Colonic mucosa (tissue), 4 donors: ENCODE data around the gene RACK1. TPM values are rescaled to one million over a fixed set of nuclear protein-coding genes. Genes with fewer than 3 reads are reported as not detected.

Experiments
- DNase-seq: peaks from one replicate; pipeline ENCODE4 v3.0.0-alpha.2; 2020
- H3K27ac ChIP-seq: fragments of 200-600 bp; one replicate; pipeline ENCODE4 v1.8.0; 2021
- H3K27me3 ChIP-seq: fragments of 200-600 bp; one replicate; pipeline ENCODE4 v1.8.0; 2021
- H3K36me3 ChIP-seq: fragments of 200-600 bp; one replicate; pipeline ENCODE4 v1.8.0; 2021
- H3K4me1 ChIP-seq: fragments of 200-600 bp; one replicate; pipeline ENCODE4 v1.8.0; 2021; ENCODE audit warnings: mild to moderate bottlenecking
- H3K4me3 ChIP-seq: fragments of 200-600 bp; one replicate; pipeline ENCODE4 v1.8.0; 2021
- H3K9ac ChIP-seq, 2 donors: one replicate each; pipeline ENCODE4 v1.7.0; 2013; ENCODE audit warnings: control low read depth in 2 of 2, low read depth in 2 of 2, low read length in 2 of 2
- H3K9me3 ChIP-seq: fragments of 200-600 bp; one replicate; pipeline ENCODE4 v1.8.0; 2021
- intact Hi-C: fragments of 100-400 bp; cut with DNase I; formaldehyde crosslinking; loops from one replicate; pipeline ENCODE4 v1.14.1; 2022
- total RNA-seq, 2 donors: library from RNA; stranded (reverse); fragmentation: NEBNext Ultra II Directional in 1 of 2; extraction: Animal tissue kit (Norgen Biotek cat#: 25700) in 1 of 2; gene quantifications; one replicate each; pipeline ENCODE4 v1.2.1, GENCODE V29; 2021
- TF ChIP-seq, protein P1 (sequence below): fragments of 200-600 bp; IDR thresholded peaks from one replicate; pipeline ENCODE4 v1.8.0; 2022; ENCODE audit warnings: antibody characterized with exemption, mild to moderate bottlenecking
- donor health status: healthy.
- donor health status: DM: no; HTN: no; CAD: no.
- donor health status: DM: no; HTN: no; CAD: no.

The RACK1 gene
- total RNA-seq, 2 donors from 2014 or later: 1,252 to 1,403 TPM

DNA sequence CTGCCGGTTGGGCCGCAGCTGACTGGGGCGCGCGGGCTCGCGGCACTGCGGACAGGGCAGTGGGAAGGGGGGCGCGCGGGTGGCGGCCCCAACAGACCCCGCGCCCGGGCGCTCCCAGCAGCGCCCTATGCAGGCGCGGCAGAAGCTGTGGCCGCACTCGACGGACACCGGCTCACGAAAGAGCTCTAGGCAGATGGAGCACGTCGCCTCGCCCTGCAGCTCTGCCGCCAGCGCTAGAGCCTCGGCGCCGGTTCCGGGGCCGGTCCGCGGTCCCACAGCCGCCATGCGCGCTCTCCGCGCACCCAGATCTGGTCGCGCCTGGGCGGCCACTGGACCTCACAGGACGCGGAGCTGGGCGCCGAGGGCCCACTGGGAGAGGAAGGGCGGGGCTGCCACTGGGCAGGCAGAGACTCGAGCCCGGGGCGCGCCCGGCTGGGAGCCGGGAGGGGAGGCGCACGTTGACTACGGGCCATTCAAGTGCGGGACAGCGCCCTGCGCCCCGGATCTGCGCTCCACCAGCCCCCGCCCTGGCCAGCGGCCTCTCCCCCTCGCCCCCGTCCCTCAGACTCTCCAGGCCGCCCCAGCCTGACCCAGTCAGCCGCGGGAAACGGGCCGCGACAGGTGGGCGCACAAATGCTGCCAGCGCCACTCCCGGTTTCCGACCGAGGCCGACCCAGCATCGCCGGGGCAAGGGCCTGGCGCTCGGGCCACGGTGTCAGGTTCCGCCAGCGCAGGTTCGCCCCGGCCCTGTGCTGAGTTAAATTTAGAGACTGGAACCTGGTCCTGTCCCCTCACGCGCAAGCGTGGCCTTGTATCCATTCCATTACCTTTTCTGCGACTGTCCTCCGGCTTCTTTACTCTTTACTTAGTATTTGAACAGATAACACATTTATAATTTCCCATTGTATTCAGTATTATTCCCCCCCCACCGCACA is 38.6 kb downstream of the RACK1 start, which contains the start of gene TRIM7:
Gene TRIM7, minus strand, starts transcription at position 371 of the 935 bp plus-strand sequence. Its CDS starts 86 bp downstream, at position 285.
- intact Hi-C loops: no loop called here
- peak; percentile 79 for DNase-seq
- H3K9ac ChIP-seq: peak within 1 kb of the TSS; percentile 57 to 63
- H3K4me3 ChIP-seq: peak within 1 kb of the TSS; percentile 47
- H3K36me3 ChIP-seq: no peaks in the 10 kb centered on the region
- no peaks in the 10 kb centered on the region for H3K27me3 ChIP-seq
- H3K4me1 ChIP-seq: peaks cover 5% of the 10 kb centered on the region
- TF ChIP-seq, protein P1, sequence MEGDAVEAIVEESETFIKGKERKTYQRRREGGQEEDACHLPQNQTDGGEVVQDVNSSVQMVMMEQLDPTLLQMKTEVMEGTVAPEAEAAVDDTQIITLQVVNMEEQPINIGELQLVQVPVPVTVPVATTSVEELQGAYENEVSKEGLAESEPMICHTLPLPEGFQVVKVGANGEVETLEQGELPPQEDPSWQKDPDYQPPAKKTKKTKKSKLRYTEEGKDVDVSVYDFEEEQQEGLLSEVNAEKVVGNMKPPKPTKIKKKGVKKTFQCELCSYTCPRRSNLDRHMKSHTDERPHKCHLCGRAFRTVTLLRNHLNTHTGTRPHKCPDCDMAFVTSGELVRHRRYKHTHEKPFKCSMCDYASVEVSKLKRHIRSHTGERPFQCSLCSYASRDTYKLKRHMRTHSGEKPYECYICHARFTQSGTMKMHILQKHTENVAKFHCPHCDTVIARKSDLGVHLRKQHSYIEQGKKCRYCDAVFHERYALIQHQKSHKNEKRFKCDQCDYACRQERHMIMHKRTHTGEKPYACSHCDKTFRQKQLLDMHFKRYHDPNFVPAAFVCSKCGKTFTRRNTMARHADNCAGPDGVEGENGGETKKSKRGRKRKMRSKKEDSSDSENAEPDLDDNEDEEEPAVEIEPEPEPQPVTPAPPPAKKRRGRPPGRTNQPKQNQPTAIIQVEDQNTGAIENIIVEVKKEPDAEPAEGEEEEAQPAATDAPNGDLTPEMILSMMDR: no peak
- H3K27ac ChIP-seq: no peak within 1 kb of the TSS
- H3K9me3 ChIP-seq: no peaks in the 10 kb centered on the region

DNA sequence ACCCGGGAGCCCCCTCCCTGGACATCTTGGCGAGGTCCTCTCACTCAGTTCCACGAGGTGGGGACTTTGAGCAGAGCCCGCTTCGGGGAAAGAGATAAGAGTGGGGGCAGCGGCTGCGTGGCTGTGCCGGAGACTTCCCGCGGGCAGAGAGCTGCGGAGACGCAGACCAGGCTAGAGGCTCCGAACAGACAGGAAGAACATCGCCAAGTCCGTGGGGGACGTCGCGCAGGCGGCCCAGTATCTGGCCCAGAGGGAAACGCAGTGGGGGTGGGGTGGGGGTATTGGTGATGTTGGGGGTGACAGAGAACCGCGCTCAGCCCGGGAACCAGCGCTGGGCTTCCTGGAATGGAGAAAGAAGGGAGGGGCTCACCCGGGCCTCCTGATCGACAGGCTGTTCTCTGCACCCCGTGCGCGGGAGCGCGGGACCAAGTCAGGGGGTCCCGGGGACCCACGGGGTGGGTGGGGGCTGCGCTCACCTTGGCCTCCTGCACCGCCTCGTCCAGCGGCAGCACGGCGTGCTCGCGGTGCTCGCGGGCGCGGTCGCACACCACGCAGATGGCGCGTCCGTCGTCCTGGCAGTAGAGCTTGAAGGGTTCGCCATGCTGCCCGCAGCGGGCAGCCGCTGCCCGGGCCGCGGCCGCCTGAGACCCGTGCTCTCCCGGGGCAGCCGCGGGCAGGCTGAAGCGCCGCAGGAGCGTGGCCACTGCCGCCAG is 39.4 kb downstream of the RACK1 start:
- TF ChIP-seq, protein P1: no peak
- Histone ChIP-seq H3K4me1 (peaks cover 5% of the 10 kb centered on the region), H3K27me3 (no peaks in the 10 kb centered on the region), H3K9ac (peak overlapping the region; percentile 19 to 30), H3K4me3 (peak overlapping the region; percentile 47), H3K9me3 (no peaks in the 10 kb centered on the region), H3K36me3 (no peaks in the 10 kb centered on the region), H3K27ac (no peak overlapping the region)
- DNase-seq: peak; percentile 53
- intact Hi-C loops: no loop called here

- no peaks in the 10 kb centered on the region for H3K36me3 ChIP-seq
- H3K9ac ChIP-seq: peak overlapping the region; percentile 19 to 30
- peak overlapping the region; percentile 47 for H3K4me3 ChIP-seq
- intact Hi-C loops: no loop called here
- TF ChIP-seq, protein P1: no peak
- DNase-seq: peak; percentile 41
- H3K4me1 ChIP-seq: peaks cover 5% of the 10 kb centered on the region
- no peaks in the 10 kb centered on the region for H3K27me3 ChIP-seq
- H3K9me3 ChIP-seq: no peaks in the 10 kb centered on the region
- no peak overlapping the region for H3K27ac ChIP-seq
These were observed 40.0 kb downstream of the RACK1 start for GRCh38 chr5:181203777-181204112.

DNA sequence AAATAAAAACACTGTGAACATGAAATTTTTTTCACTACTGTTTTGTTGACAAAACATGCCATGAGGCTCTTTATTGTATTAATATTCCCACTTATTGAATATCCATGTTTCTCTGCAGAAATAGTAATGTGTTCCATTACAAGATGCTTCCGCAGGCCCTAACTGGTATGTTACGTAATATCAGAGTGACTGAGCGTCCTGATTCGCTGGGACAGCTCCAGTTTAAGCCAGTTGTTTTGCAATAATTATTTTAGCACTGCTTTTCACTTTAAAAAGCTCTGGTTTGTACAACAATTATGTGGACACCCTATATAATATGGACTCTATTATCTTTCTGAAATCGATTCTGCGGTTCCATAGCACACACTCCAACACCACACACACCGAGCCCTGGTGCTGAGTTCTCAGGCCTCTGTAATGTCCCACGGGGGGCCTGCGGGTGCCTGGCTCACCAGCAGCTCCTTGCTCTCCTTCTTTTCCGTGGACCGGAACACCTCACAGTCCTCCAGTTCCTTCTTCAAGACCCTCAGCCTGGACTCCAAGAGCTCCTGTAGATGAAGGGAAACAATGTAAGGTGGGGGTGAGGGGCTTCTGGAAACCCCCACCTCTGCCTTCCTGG is 40.5 kb downstream of the RACK1 start:
- no peaks in the 10 kb centered on the region for H3K9me3 ChIP-seq
- DNase-seq: no peak
- no peaks in the 10 kb centered on the region for H3K27me3 ChIP-seq
- TF ChIP-seq, protein P1: no peak
- intact Hi-C loops: no loop called here
- no peak overlapping the region for H3K27ac ChIP-seq
- H3K9ac ChIP-seq: no peak overlapping the region
- H3K4me1 ChIP-seq: peaks cover 5% of the 10 kb centered on the region
- peak overlapping the region; percentile 47 for H3K4me3 ChIP-seq
- H3K36me3 ChIP-seq: no peaks in the 10 kb centered on the region

DNA sequence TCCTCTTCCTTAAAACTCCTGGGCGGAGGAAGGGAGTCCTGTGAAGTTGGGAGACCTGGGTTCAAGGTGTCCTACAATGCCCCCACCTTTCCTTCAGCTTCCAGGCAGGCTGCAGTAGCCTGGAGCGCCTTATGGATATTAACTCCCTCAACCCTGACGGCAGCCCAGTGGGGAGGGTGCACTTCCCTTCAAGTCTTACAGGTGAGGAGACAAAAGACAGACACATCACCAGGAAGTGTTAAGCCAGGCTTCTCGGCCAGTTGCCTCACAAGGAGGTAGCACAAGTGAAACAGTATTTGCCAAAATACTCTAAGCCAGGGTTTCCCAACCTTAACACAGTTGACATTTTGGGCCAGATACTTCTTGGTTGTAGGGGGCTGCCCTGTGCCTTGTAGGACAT is 42.9 kb downstream of the RACK1 start:
- DNase-seq: no peak
- H3K27ac ChIP-seq: no peak overlapping the region
- no peak overlapping the region for H3K9ac ChIP-seq
- H3K36me3 ChIP-seq: no peaks in the 10 kb centered on the region
- no peaks in the 10 kb centered on the region for H3K27me3 ChIP-seq
- peaks cover 5% of the 10 kb centered on the region for H3K4me1 ChIP-seq
- TF ChIP-seq, protein P1: no peak
- no peak overlapping the region for H3K4me3 ChIP-seq
- intact Hi-C loops: no loop called here
- H3K9me3 ChIP-seq: no peaks in the 10 kb centered on the region
